Body of pancreas (tissue), 4 donors: ENCODE results near the gene ARSB. TPM values are rescaled to one million over a fixed set of nuclear protein-coding genes. Genes with fewer than 3 reads are reported as not detected.

Source experiments
- ATAC-seq: fragments of 150-250 bp; one replicate; pipeline ENCODE4 v1.9.1; 2016
- DNase-seq, 4 donors: peaks; one replicate each; pipeline ENCODE4 v3.0.0-alpha.2; 2019
- H3K27ac ChIP-seq, 4 donors: fragments of 200-600 bp; sonication (generic); 1 replicate in 3 of 4; 2 replicates in 1 of 4; pipeline versions ENCODE4 v1.5.1 to v1.6.1; 2016 to 2019; ENCODE audit warnings: mild to moderate bottlenecking in 1 of 4, mixed read lengths in 1 of 4, moderate library complexity in 1 of 4
- H3K27me3 ChIP-seq, 2 donors: fragments of 200-600 bp; sonication (generic); one replicate each; pipeline ENCODE4 v1.6.0; 2016; ENCODE audit warnings: mild to moderate bottlenecking in 1 of 2
- H3K36me3 ChIP-seq, 2 donors: fragments of 200-600 bp; sonication (generic); replicated peaks in 1 of 2; 2 replicates each; pipeline ENCODE4 v1.5.1; 2016; ENCODE audit warnings: low read depth in 2 of 2; ENCODE audit not compliant: insufficient read depth in 1 of 2
- H3K4me1 ChIP-seq: fragments of 200-600 bp; sonication (generic); one replicate; pipeline ENCODE4 v1.6.0; 2016
- H3K4me3 ChIP-seq, 2 donors: fragments of 200-600 bp; sonication (generic); 1 replicate in 1 of 2; 2 replicates in 1 of 2; pipeline ENCODE4 v1.5.1; 2016 to 2019
- H3K9me3 ChIP-seq, 3 donors: fragments of 200-600 bp; sonication (generic); 1 replicate in 2 of 3; 2 replicates in 1 of 3; pipeline ENCODE4 v1.5.1; 2016
- POLR2A ChIP-seq, 3 donors: fragments of 450-650 bp; IDR thresholded peaks; one replicate each; pipeline ENCODE4 v1.6.1; 2016; ENCODE audit warnings: antibody characterized with exemption in 3 of 3, mild to moderate bottlenecking in 2 of 3
- WGBS, 2 donors: methylation state at CpG; one replicate each; pipeline ENCODE4 v1.1.5; 2017; 5-methylcytosine and 5-hydroxymethylcytosine counted together
- intact Hi-C: fragments of 100-400 bp; cut with DNase I; formaldehyde crosslinking; loops from one replicate; pipeline ENCODE4 v1.15.1; 2023
- total RNA-seq, 2 donors: library from RNA; depleted of rRNA; stranded (reverse); fragments of >200 nt; gene quantifications; one replicate each; pipeline ENCODE4 v1.1.0, GENCODE V29; 2016
- TF ChIP-seq, protein P1 (sequence below), 7 experiments: fragments of 450-650 bp in 4 of 7; fragments of 200-600 bp in 3 of 7; sonication (generic) in 3 of 7; IDR thresholded peaks; one replicate each; pipeline ENCODE4 v1.5.1; 2016 to 2019; ENCODE audit warnings: antibody characterized with exemption in 7 of 7

ARSB gene
- total RNA-seq, 2 donors from 2014 or later = 9.9 to 12.2 TPM

- WGBS, 2 donors = 28 to 37% methylated on average over 2 of the region's 2 CpGs
- H3K27me3 ChIP-seq = no peaks in the 10 kb centered on the region
- no peak overlapping the region for H3K27ac ChIP-seq
- ATAC-seq (no peak), DNase-seq (no peak)
- no peak overlapping the region for H3K4me3 ChIP-seq
- no peaks in the 10 kb centered on the region for H3K4me1 ChIP-seq
- H3K36me3 ChIP-seq = no peaks in the 10 kb centered on the region
- TF ChIP-seq, protein P1, sequence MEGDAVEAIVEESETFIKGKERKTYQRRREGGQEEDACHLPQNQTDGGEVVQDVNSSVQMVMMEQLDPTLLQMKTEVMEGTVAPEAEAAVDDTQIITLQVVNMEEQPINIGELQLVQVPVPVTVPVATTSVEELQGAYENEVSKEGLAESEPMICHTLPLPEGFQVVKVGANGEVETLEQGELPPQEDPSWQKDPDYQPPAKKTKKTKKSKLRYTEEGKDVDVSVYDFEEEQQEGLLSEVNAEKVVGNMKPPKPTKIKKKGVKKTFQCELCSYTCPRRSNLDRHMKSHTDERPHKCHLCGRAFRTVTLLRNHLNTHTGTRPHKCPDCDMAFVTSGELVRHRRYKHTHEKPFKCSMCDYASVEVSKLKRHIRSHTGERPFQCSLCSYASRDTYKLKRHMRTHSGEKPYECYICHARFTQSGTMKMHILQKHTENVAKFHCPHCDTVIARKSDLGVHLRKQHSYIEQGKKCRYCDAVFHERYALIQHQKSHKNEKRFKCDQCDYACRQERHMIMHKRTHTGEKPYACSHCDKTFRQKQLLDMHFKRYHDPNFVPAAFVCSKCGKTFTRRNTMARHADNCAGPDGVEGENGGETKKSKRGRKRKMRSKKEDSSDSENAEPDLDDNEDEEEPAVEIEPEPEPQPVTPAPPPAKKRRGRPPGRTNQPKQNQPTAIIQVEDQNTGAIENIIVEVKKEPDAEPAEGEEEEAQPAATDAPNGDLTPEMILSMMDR (IDR thresholded peaks at IDR 0.05) = no peak
- TF ChIP-seq POLR2A (IDR thresholded peaks at IDR 0.05) = no peak
- H3K9me3 ChIP-seq = no peaks in the 10 kb centered on the region
- intact Hi-C loops = no loop called here
Measured at GRCh38 chr5:78824831-78825281, 160.3 kb downstream of the ARSB start.

DNA sequence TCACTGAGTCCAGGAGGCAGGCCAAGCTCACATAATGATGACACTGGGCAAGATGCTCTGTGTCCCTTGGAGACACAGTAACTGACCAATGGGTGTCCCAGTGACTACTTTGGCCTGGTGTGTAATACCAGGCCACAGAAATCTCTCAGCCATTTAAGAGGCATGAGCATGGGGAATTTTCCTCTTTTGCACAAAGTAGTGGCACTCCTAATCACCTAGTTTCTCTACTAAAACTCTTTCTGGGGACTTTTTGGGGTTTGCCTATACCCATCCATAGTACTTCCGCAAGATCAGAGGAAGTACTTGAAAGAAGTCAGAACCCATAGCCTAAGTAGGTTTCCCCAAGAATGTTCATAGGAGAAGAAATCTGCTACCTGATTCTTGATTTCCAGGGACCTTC lies 161.9 kb downstream of the ARSB start:
- no peak for TF ChIP-seq POLR2A (IDR thresholded peaks at IDR 0.05)
- TF ChIP-seq, protein P1 (IDR thresholded peaks at IDR 0.05) = no peak
- no peak for ATAC-seq
- WGBS, 2 donors = 94 to 100% methylated on average over 1 of the region's 1 CpG
- Histone ChIP-seq H3K4me3 (no peak overlapping the region), H3K9me3 (no peaks in the 10 kb centered on the region), H3K4me1 (no peaks in the 10 kb centered on the region), H3K27me3 (no peaks in the 10 kb centered on the region), H3K36me3 (no peaks in the 10 kb centered on the region), H3K27ac (no peak overlapping the region)
- intact Hi-C loops = no loop called here
- DNase-seq = no peak

DNA sequence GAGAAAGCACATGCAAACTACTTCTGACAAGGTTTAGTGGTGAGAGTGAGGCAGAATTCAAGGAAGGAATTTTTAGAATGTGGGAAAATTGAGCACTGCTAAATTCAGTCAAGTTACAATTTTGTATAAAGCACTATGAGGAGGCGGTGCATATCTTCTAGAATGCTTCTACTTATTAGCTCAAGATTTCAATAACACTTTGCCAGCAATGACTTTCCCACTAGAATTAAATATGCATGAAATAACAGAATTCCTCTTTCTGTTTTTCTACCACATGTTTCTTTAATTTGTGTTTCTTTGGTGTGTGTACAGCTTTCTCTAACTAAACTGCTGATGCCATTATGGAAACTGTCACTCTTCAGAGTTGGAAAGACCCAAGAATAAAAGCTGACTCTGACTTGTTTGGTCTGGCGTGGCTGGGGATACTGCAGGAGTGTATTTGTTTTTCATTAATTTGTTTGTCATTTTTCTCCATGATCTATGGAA lies 163.5 kb downstream of the ARSB start:
- no peak for ATAC-seq
- Histone ChIP-seq H3K27ac (no peak overlapping the region), H3K27me3 (no peaks in the 10 kb centered on the region), H3K4me1 (no peaks in the 10 kb centered on the region), H3K9me3 (no peaks in the 10 kb centered on the region), H3K36me3 (no peaks in the 10 kb centered on the region), H3K4me3 (no peak overlapping the region)
- no peak for TF ChIP-seq POLR2A (IDR thresholded peaks at IDR 0.05)
- TF ChIP-seq, protein P1 (IDR thresholded peaks at IDR 0.05) = no peak
- WGBS, 2 donors = 96 to 100% methylated on average over 2 of the region's 2 CpGs
- DNase-seq = no peak
- intact Hi-C loops = no loop called here

DNA sequence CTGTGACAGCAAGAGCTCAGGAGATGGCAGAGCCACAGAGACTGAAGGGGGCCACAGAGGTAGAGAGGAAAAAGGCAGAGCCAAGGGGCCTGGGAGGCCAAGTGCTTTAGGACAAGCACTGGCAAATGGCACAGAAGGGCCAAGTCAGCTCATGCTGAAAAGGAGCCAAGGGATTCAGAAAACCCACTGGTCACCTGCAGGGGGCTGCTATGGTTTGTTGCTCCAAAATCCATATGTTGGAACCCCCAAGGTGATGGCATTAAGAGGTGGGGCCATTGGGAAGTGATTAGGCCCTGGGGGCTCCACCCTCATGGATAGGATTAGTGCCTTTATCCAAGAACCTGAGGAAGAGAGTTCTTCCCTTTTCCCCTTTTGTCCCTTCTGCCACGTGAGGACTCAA lies 165.4 kb downstream of the ARSB start:
- Histone ChIP-seq H3K27me3 (no peaks in the 10 kb centered on the region), H3K36me3 (no peaks in the 10 kb centered on the region), H3K27ac (no peak overlapping the region), H3K4me1 (no peaks in the 10 kb centered on the region), H3K4me3 (no peak overlapping the region), H3K9me3 (no peaks in the 10 kb centered on the region)
- TF ChIP-seq, protein P1 (IDR thresholded peaks at IDR 0.05) = no peak
- no peak for TF ChIP-seq POLR2A (IDR thresholded peaks at IDR 0.05)
- WGBS, 2 donors = 79 to 93% methylated on average over 1 of the region's 1 CpG
- no peak for ATAC-seq
- intact Hi-C loops = no loop called here
- no peak for DNase-seq

DNA sequence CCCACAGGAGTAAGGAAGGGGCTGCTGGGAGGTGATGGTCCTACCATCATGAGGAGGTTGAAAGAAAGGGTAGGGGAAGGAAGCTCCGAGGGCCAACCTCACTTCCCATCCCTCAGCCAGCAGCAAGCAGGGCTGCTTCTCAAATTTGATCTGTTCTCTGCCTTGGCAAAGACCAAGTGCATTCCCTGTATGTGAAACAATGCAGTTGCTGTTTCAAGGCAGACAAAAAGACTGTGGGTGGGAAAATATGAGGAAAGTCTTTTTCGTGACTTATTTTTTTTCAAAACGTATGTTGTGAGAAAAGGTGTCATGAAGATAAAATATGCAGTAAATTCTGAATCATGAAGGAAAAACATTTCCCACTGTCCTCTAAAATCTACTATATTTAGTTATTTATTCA lies 165.9 kb downstream of the ARSB start:
- H3K27ac ChIP-seq = no peak overlapping the region
- 87 to 91% methylated on average over 3 of the region's 3 CpGs for WGBS, 2 donors
- no peak for ATAC-seq

More for the DNA sequence above, 165.9 kb downstream of the ARSB start:
- Histone ChIP-seq H3K4me1 (no peaks in the 10 kb centered on the region), H3K27me3 (no peaks in the 10 kb centered on the region), H3K36me3 (no peaks in the 10 kb centered on the region), H3K4me3 (no peak overlapping the region), H3K9me3 (no peaks in the 10 kb centered on the region)
- no peak for DNase-seq
- TF ChIP-seq POLR2A (IDR thresholded peaks at IDR 0.05) = no peak
- TF ChIP-seq, protein P1 (IDR thresholded peaks at IDR 0.05) = no peak
- intact Hi-C loops = no loop called here
